ENCODE results near the gene ZNF780B. TPM values are rescaled to one million over a fixed set of nuclear protein-coding genes. Genes with fewer than 3 reads are reported as not detected.
A peak's percentile ranks its signal among the peaks of the same experiment; 100 is the strongest.
"Not testable (repeated sequence)": the region's sequence is repeated elsewhere in the genome, so short reads cannot be mapped to it uniquely, and the experiment has no call there.

The ZNF780B gene
- total RNA-seq, 4 donors from 2014 or later: 5.4 to 9.8 (median 8.5) TPM

DNA sequence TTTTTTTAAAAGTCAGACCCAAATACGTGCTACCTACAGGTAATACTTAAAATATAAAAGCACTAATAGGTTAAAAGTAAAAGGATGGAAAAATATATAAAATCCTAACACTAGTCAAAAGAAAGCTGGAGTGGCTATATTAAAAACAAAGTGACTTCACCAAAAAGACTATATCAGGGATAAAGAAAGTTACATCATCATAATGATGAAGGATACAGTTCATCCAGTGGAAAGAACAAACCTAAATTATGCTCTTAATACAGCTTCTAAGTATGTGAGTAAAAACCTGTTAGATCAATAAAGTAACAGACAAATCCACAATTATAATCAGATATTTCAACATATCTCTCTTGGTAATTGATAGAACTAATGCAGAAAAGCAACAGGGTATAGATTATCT, 1.1 kb upstream of the ZNF780B start:
- TF ChIP-seq, protein P1, sequence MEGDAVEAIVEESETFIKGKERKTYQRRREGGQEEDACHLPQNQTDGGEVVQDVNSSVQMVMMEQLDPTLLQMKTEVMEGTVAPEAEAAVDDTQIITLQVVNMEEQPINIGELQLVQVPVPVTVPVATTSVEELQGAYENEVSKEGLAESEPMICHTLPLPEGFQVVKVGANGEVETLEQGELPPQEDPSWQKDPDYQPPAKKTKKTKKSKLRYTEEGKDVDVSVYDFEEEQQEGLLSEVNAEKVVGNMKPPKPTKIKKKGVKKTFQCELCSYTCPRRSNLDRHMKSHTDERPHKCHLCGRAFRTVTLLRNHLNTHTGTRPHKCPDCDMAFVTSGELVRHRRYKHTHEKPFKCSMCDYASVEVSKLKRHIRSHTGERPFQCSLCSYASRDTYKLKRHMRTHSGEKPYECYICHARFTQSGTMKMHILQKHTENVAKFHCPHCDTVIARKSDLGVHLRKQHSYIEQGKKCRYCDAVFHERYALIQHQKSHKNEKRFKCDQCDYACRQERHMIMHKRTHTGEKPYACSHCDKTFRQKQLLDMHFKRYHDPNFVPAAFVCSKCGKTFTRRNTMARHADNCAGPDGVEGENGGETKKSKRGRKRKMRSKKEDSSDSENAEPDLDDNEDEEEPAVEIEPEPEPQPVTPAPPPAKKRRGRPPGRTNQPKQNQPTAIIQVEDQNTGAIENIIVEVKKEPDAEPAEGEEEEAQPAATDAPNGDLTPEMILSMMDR (IDR thresholded peaks at IDR 0.05): no peak
- no peak for TF ChIP-seq POLR2A (IDR thresholded peaks at IDR 0.05)
- TF ChIP-seq POLR2AphosphoS5 (IDR thresholded peaks at IDR 0.05): no peak
- TF ChIP-seq EP300 (IDR thresholded peaks at IDR 0.05): no peak
- WGBS: 76% methylated on average over 1 of the region's 1 CpG

DNA sequence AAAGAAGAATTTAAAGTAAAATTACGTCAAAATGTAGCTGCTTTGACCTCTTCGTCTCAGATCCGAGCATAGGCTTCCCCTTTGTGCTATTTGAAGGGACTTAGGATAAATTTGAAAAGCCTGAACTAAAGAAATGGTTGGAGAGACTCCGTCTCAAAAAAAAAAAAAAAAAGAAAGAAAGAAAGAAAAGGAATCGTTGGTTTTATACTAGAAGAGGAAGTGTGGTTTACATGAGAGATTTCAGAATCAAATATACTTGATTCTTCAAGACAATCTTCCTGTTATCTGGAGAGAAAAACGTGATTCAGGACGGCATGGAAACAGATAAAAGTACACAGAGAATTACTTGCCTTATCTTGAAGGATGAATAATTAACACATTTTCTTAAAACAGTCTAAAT, 474 bp upstream of the ZNF780B start:
- Histone ChIP-seq H3K36me3 (no peaks in the 10 kb centered on the region), H3K9me3 (peaks cover 16% of the 10 kb centered on the region), H3K27me3 (no peaks in the 10 kb centered on the region), H3K4me3 (peak overlapping the region; percentile 63), H3K27ac (no peak overlapping the region), H3K4me1 (peaks cover 24% of the 10 kb centered on the region)
- no peak for DNase-seq (ENCODE audit: low spot score in 2 of 2)
- 4% methylated on average over 7 of the region's 7 CpGs for WGBS
- no peak for TF ChIP-seq POLR2A (IDR thresholded peaks at IDR 0.05)
- TF ChIP-seq POLR2AphosphoS5 (IDR thresholded peaks at IDR 0.05): no peak
- TF ChIP-seq, protein P1 (IDR thresholded peaks at IDR 0.05): no peak
- no peak for TF ChIP-seq EP300 (IDR thresholded peaks at IDR 0.05)

More for the DNA sequence above, 1.1 kb upstream of the ZNF780B start:
- H3K4me1 ChIP-seq: peaks cover 24% of the 10 kb centered on the region
- no peak for DNase-seq (ENCODE audit: low spot score in 2 of 2)
- H3K4me3 ChIP-seq: no peak overlapping the region
- peaks cover 16% of the 10 kb centered on the region for H3K9me3 ChIP-seq
- no peaks in the 10 kb centered on the region for H3K36me3 ChIP-seq
- H3K27me3 ChIP-seq: no peaks in the 10 kb centered on the region
- H3K27ac ChIP-seq: no peak overlapping the region

DNA sequence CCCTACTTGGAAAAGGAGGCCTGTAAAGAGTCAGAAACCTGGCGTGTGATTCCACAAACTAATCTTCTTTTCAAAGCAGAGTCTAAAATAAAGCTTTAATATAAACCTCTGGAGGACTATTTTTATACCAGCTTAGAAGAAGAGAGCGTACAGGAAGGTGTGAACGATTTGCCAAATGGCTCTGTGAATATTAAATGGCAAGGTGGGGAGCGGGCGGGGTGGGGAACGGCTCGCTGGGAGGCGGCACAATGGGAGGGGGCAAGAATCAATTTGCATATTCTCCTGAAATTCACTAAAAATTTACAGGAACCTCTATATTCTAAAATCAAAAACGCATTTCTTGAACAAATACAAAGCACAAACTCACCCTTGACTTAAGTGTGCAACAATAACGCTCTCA, 982 bp downstream of the ZNF780B start:
- Histone ChIP-seq H3K4me1 (peaks cover 24% of the 10 kb centered on the region), H3K27ac (no peak overlapping the region), H3K27me3 (no peaks in the 10 kb centered on the region), H3K36me3 (peaks cover 4% of the 10 kb centered on the region), H3K9me3 (peaks cover 10% of the 10 kb centered on the region), H3K4me3 (peak overlapping the region; percentile 63)
- TF ChIP-seq EP300 (IDR thresholded peaks at IDR 0.05) (no peak), POLR2AphosphoS5 (IDR thresholded peaks at IDR 0.05) (no peak), POLR2A (IDR thresholded peaks at IDR 0.05) (no peak)
- TF ChIP-seq, protein P1 (IDR thresholded peaks at IDR 0.05): no peak
- DNase-seq (ENCODE audit: low spot score in 2 of 2): no peak
- 39% methylated on average over 10 of the region's 10 CpGs for WGBS

DNA sequence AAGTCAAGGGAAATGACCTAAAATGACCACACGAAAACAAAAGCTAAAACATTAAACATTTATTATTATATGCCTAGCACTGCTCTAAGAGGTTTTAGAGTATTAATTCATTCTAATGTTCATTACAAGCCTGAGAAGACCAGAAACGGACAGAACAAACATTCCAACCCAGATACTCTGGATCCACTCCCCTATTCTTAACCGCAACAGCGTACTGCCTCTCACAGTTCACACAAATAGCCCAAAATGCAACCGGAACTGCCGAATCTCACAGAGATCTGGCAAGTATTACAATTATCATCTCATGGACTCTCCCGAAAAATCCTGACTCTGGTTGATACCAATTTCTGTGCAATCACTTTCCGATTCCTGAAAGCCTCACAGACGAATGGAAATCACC, 1.4 kb downstream of the ZNF780B start:
- H3K36me3 ChIP-seq: peaks cover 7% of the 10 kb centered on the region
- no peak overlapping the region for H3K27ac ChIP-seq
- H3K4me3 ChIP-seq: no peak overlapping the region
- 94% methylated on average over 9 of the region's 9 CpGs for WGBS
- peaks cover 24% of the 10 kb centered on the region for H3K4me1 ChIP-seq
- DNase-seq (ENCODE audit: low spot score in 2 of 2): no peak
- TF ChIP-seq POLR2AphosphoS5 (IDR thresholded peaks at IDR 0.05) (no peak), EP300 (IDR thresholded peaks at IDR 0.05) (no peak), POLR2A (IDR thresholded peaks at IDR 0.05) (no peak)
- TF ChIP-seq, protein P1 (IDR thresholded peaks at IDR 0.05): no peak
- peaks cover 6% of the 10 kb centered on the region for H3K9me3 ChIP-seq
- no peaks in the 10 kb centered on the region for H3K27me3 ChIP-seq

DNA sequence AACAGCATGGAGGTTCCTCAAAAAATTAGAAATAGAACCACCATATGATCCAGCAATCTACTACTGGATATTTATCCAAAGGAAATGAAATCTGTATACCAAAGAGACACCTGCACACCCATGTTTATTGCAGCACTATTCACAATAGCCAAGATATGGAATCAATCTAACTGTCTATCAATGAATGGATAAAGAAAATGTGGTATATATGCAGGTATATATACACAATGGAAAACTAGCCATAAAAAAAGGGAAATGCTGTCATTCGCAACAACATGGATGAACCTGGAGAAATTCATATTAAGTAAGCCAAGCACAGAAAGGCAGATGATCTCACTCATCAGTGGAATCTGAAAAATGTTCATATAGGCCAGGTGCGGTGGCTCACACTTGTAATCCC, 2.5 kb downstream of the ZNF780B start:
- peaks cover 24% of the 10 kb centered on the region for H3K4me1 ChIP-seq
- H3K27ac ChIP-seq: no peak overlapping the region
- peaks cover 16% of the 10 kb centered on the region for H3K36me3 ChIP-seq
- WGBS: 94% methylated on average over 2 of the region's 2 CpGs
- H3K27me3 ChIP-seq: no peaks in the 10 kb centered on the region
- no peaks in the 10 kb centered on the region for H3K9me3 ChIP-seq
- DNase-seq (ENCODE audit: low spot score in 2 of 2): no peak
- TF ChIP-seq, protein P1 (IDR thresholded peaks at IDR 0.05): no peak
- TF ChIP-seq POLR2AphosphoS5 (IDR thresholded peaks at IDR 0.05) (no peak), POLR2A (IDR thresholded peaks at IDR 0.05) (no peak), EP300 (IDR thresholded peaks at IDR 0.05) (no peak)
- H3K4me3 ChIP-seq: no peak overlapping the region

DNA sequence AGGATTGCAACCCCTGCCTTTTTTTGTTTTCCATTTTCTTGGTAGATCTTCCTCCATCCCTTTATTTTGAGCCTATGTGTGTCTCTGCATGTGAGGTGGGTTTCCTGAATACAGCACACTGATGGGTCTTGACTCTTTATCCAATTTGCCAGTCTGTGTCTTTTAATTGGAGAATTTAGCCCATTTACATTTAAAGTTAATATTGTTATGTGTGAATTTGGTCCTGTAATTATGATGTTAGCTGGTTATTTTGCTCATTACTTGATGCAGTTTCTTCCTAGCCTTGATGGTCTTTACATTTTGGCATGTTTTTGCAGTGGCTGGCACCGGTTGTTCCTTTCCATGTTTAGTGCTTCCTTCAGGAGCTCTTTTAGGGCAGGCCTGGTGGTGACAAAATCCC, 14.3 kb downstream of the ZNF780B start:
- WGBS: 97% methylated on average over 1 of the region's 1 CpG
- DNase-seq (ENCODE audit: low spot score in 2 of 2); H3K27ac ChIP-seq; H3K4me3 ChIP-seq; H3K27me3 ChIP-seq; H3K4me1 ChIP-seq; H3K9me3 ChIP-seq: not testable (repeated sequence)
- peaks cover 36% of the 10 kb centered on the region for H3K36me3 ChIP-seq

DNA sequence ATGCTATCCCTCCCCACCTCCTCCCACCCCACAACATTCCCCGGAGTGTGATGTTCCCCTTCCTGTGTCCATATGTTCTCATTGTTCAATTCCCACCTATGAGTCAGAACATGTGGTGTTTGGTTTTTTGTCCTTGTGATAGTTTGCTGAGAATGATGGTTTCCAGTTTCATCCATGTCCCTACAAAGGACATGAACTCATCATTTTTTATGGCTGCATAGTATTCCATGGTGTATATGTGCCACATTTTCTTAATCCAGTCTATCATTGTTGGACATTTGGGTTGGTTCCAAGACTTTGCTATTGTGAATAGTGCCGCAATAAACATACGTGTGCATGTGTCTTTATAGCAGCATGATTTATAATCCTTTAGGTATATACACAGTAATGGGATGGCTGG, 18.0 kb downstream of the ZNF780B start:
- H3K4me3 ChIP-seq; H3K27ac ChIP-seq; DNase-seq (ENCODE audit: low spot score in 2 of 2); H3K36me3 ChIP-seq; H3K4me1 ChIP-seq; H3K27me3 ChIP-seq: not testable (repeated sequence)
- 100% methylated on average over 2 of the region's 3 CpGs for WGBS
- peaks cover 43% of the 10 kb centered on the region for H3K9me3 ChIP-seq

All from suprapubic skin (tissue), 4 donors.